ENCODE measurements around the gene MCM5.
A peak's percentile ranks its signal among the peaks of the same experiment; 100 is the strongest.

The MCM5 gene

DNA sequence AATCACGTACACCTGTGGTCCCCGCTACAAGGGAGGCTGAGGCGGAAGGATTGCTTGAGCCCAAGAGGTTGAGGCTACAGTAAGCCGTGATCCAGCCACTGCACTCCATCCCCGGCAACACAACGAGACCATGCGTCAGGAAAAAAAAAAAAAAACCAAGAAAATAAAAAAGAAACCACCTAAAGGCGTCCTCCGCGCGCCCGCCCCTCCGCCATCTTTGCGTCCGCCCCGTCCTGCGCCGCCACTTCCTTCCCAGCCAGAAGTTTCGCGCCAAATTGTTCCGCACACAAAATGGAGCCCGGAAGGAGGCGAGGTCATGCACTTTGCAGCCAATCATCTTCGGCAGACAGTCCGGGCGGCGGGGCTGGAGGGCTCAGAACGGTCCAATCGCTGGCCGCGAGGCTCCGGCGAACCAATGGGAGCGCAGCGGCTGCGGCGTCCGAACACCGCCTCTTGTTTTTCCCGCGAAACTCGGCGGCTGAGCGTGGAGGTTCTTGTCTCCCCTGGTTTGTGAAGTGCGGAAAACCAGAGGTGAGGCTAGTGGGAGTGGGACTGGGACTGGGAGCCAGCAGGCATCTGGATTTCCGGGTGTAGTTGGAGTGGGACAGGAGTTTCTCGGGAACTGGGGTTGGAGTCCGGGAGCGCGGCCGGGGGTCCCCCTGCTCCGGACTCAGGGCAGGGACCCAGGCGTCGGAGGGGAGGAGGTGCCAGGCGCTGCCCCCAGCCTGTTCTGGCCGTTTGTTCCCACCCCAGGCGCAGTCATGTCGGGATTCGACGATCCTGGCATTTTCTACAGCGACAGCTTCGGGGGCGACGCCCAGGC lies at the start of gene MCM5:
TSS of gene MCM5 (plus strand) at position 463 of the 823 bp plus-strand sequence. CDS start at position 762, 299 bp downstream.
- DNase-seq (ENCODE audit: low read depth, low spot score) = peak; percentile 94
- no peaks in the 10 kb centered on the region for H3K9me3 ChIP-seq (ENCODE audit: insufficient read depth, low read length)
- H3K4me3 ChIP-seq (ENCODE audit: insufficient read length, low read depth) = peak within 1 kb of the TSS; percentile 90
- no peaks in the 10 kb centered on the region for H3K27me3 ChIP-seq (ENCODE audit: insufficient read depth, insufficient read length)
- H3K4me1 ChIP-seq (ENCODE audit: insufficient read depth, insufficient read length) = peaks cover 7% of the 10 kb centered on the region
- H3K9ac ChIP-seq (ENCODE audit: insufficient read length, low read depth) = peak within 1 kb of the TSS; percentile 93
- H3K36me3 ChIP-seq (ENCODE audit: insufficient read depth, insufficient read length, low read length) = peaks cover 43% of the 10 kb centered on the region
- TF ChIP-seq YY1 (IDR thresholded peaks at IDR 0.05; ENCODE audit: insufficient read depth, insufficient read length) = peak; percentile 70
- TF ChIP-seq ZNF274 (IDR thresholded peaks at IDR 0.05; ENCODE audit: low read depth, low read length) = no peak

DNA sequence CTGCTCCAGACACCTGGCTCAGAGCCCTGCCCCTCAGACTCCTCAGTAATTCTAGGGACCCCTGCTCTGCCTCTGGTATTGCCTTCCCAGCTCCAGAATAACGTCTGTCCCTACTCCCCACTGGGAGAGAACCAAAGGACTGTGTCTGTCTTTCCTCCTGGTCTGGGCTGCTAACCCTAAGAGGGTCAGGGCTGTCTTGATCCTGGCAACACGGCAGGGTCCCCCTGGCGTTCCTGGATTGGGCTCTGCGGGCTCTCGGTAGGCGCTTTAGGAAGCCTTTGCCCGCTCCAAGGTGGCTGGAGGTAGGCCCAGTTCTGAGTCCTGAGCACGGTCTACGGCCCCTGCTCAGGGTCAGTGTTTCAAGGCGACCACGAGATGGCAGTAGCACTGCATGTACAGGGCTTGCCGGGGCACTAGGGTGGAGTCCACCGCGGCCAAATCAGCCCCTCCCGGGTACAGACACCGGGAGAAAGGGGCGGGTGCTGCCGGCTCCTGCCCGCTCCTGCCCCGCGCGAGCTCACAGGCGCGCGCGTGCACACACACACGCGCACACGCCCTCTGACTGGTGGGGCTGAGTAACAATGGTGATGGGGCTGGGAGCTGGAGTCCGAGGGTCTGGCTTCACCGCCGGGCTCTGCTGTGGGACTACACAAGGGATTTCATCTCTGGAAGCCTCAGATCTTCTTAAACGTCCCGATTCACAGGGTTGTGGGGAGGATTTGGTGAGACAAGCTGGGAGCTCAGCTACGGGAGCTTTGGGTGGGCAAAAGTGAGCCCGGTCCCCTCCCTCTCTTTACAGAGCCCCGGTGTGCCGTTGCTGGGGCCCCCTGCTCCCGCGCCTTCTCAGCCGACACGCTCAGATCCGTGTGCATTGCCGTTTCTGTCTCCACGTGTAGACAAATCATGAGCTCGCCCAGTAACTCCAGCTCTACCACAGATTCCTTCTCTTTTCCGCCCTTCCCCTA lies 49.1 kb upstream of the MCM5 start:
- TF ChIP-seq SUZ12 (IDR thresholded peaks at IDR 0.05; ENCODE audit: extremely low read depth, insufficient read depth, insufficient read length) (no peak), ZNF274 (IDR thresholded peaks at IDR 0.05; ENCODE audit: low read depth, low read length) (no peak), YY1 (IDR thresholded peaks at IDR 0.05; ENCODE audit: insufficient read depth, insufficient read length) (no peak)
- peak overlapping the region; percentile 46 for H3K4me3 ChIP-seq (ENCODE audit: insufficient read length, low read depth)

DNA sequence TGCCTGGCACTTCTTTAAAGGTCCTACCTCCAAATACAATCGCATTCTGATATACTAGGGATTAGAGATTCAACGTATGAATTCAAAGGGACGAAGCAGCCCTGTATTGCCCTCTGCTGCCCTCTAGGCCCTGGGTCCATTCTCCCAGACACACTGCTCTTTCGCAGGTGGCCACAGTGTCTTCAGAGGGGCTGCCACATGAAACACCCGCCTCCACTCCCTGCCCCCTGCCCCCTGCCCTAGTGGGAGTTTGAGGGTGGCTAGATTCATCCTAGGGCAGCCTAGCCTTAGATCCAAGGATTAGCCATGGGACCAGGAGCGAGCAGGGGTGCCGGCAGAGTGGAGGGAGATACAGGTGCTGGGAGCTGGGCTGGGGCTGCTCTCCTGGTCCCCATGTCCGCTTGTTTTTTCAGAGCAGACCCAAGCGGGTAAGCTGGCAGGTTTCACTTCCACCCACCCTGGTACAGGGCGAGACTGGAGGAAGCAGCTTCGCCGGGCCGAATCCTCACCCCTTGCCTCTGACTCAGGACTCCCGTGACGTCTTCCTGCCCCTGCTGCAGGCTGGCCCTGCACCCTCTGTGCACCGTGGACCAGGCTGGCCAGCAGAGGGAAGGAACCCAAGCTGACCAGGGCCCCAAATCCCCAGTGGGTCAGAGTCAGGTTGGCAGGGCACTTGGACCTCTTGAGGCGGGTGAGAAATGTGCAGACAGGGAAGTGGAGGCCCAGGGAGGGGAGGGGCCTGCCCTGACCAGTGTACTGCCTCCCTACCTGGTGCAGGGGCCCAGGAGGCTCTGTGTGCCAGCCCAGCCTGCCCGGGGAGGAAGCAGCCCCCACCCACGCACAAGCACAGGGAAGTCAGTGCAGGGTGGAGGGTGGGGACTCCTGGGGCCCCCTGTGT lies 47.5 kb upstream of the MCM5 start:
- no peaks in the 10 kb centered on the region for H3K9me3 ChIP-seq (ENCODE audit: insufficient read depth, low read length)
- peak overlapping the region; percentile 21 for H3K9ac ChIP-seq (ENCODE audit: insufficient read length, low read depth)
- no peak for TF ChIP-seq YY1 (IDR thresholded peaks at IDR 0.05; ENCODE audit: insufficient read depth, insufficient read length)
- no peak for TF ChIP-seq ZNF274 (IDR thresholded peaks at IDR 0.05; ENCODE audit: low read depth, low read length)
- TF ChIP-seq SUZ12 (IDR thresholded peaks at IDR 0.05; ENCODE audit: extremely low read depth, insufficient read depth, insufficient read length) = no peak
- H3K36me3 ChIP-seq (ENCODE audit: insufficient read depth, insufficient read length, low read length) = peaks cover 2% of the 10 kb centered on the region
- H3K4me3 ChIP-seq (ENCODE audit: insufficient read length, low read depth) = no peak overlapping the region
- no peak for DNase-seq (ENCODE audit: low read depth, low spot score)
- H3K27me3 ChIP-seq (ENCODE audit: insufficient read depth, insufficient read length) = peaks cover 7% of the 10 kb centered on the region
- peaks cover 8% of the 10 kb centered on the region for H3K4me1 ChIP-seq (ENCODE audit: insufficient read depth, insufficient read length)

More for the DNA sequence above, 49.1 kb upstream of the MCM5 start:
- Histone ChIP-seq H3K27me3 (ENCODE audit: insufficient read depth, insufficient read length) (peaks cover 7% of the 10 kb centered on the region), H3K36me3 (ENCODE audit: insufficient read depth, insufficient read length, low read length) (peaks cover 2% of the 10 kb centered on the region), H3K4me1 (ENCODE audit: insufficient read depth, insufficient read length) (peaks cover 15% of the 10 kb centered on the region), H3K9ac (ENCODE audit: insufficient read length, low read depth) (peak overlapping the region; percentile 89), H3K9me3 (ENCODE audit: insufficient read depth, low read length) (no peaks in the 10 kb centered on the region)
- peak; percentile 71 for DNase-seq (ENCODE audit: low read depth, low spot score)

DNA sequence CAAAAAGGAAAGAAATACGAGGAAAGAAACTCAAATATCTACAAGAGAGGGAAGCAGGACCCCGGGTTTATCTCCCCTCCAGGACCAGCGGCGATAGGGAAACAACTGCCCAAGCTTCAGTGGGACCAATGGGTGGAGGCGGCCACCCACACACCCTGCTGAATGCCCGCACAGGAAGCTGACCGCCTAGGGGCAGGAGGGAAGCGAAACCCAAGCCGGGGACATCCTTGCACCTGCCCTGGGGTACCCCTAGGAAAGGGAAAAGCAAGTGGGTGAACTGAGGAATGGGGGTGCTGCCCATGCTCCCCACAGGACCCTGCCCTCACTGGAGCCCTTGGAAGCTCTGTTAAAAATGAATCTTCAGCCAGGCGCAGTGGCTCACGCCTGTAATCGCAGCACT lies 46.6 kb upstream of the MCM5 start:
- DNase-seq (ENCODE audit: low read depth, low spot score) = no peak
- Histone ChIP-seq H3K36me3 (ENCODE audit: insufficient read depth, insufficient read length, low read length) (peaks cover under 1% of the 10 kb centered on the region), H3K27me3 (ENCODE audit: insufficient read depth, insufficient read length) (peaks cover 7% of the 10 kb centered on the region), H3K9ac (ENCODE audit: insufficient read length, low read depth) (no peak overlapping the region), H3K4me3 (ENCODE audit: insufficient read length, low read depth) (no peak overlapping the region), H3K9me3 (ENCODE audit: insufficient read depth, low read length) (no peaks in the 10 kb centered on the region), H3K4me1 (ENCODE audit: insufficient read depth, insufficient read length) (peaks cover 8% of the 10 kb centered on the region)
- TF ChIP-seq YY1 (IDR thresholded peaks at IDR 0.05; ENCODE audit: insufficient read depth, insufficient read length) (no peak), ZNF274 (IDR thresholded peaks at IDR 0.05; ENCODE audit: low read depth, low read length) (no peak)

- H3K4me3 ChIP-seq (ENCODE audit: insufficient read length, low read depth) = no peak overlapping the region
- H3K27me3 ChIP-seq (ENCODE audit: insufficient read depth, insufficient read length) = peaks cover 7% of the 10 kb centered on the region
- H3K4me1 ChIP-seq (ENCODE audit: insufficient read depth, insufficient read length) = peaks cover 8% of the 10 kb centered on the region
- no peak for DNase-seq (ENCODE audit: low read depth, low spot score)
- no peaks in the 10 kb centered on the region for H3K36me3 ChIP-seq (ENCODE audit: insufficient read depth, insufficient read length, low read length)
- no peaks in the 10 kb centered on the region for H3K9me3 ChIP-seq (ENCODE audit: insufficient read depth, low read length)
- no peak overlapping the region for H3K9ac ChIP-seq (ENCODE audit: insufficient read length, low read depth)
- no peak for TF ChIP-seq SUZ12 (IDR thresholded peaks at IDR 0.05; ENCODE audit: extremely low read depth, insufficient read depth, insufficient read length)
These were observed 45.9 kb upstream of the MCM5 start for GRCh38 chr22:35354068-35354467.

DNA sequence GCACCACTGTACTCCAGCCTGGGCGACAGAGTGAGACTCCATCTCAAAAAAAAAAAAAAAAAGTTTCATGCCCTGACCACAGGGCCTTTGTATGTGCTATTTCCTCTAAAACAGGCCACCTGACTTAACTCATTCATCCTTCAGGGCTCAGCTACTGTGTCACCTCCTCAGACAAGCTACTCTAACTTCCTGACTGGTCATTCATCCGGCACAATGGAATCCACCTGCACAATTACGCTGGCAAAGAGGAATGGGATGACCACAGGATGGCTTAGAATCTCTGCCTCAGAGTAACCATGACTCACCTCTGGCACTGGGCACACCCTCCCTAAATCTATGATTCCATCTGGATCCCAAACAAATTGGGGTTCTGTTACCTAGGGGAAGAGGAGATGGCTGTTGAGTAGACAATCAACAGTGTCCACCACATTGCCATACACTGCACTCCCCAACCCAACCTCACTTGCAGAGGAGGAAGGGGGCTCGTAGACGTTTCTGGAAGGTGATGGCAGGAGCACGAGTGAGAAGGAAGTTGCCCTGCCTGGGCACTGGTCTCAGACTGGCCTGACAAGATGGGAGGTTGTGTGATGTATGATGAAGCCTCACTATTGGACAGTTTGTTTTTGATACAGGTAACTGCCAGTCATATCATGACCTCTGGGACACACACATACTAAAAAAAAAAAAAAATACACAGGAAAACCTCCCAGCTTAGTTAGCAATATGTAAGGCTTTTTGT lies 41.9 kb upstream of the MCM5 start:
- Histone ChIP-seq H3K9me3 (ENCODE audit: insufficient read depth, low read length) (no peaks in the 10 kb centered on the region), H3K36me3 (ENCODE audit: insufficient read depth, insufficient read length, low read length) (no peaks in the 10 kb centered on the region), H3K9ac (ENCODE audit: insufficient read length, low read depth) (no peak overlapping the region), H3K4me3 (ENCODE audit: insufficient read length, low read depth) (no peak overlapping the region), H3K27me3 (ENCODE audit: insufficient read depth, insufficient read length) (no peaks in the 10 kb centered on the region), H3K4me1 (ENCODE audit: insufficient read depth, insufficient read length) (no peaks in the 10 kb centered on the region)
- TF ChIP-seq SUZ12 (IDR thresholded peaks at IDR 0.05; ENCODE audit: extremely low read depth, insufficient read depth, insufficient read length) = no peak
- no peak for TF ChIP-seq YY1 (IDR thresholded peaks at IDR 0.05; ENCODE audit: insufficient read depth, insufficient read length)
- DNase-seq (ENCODE audit: low read depth, low spot score) = no peak
